ENCODE data around the gene DUSP10. TPM values are rescaled to one million over a fixed set of nuclear protein-coding genes. Genes with fewer than 3 reads are reported as not detected.

The DUSP10 gene
- total RNA-seq, 6 experiments from 2014 or later, result 7.7 to 22.3 (median 16.3) TPM

GRCh38 chr1:221783437-221783836, 41.5 kb upstream of the DUSP10 start:
- H3K9me3 ChIP-seq, result no peaks in the 10 kb centered on the region
- no peak for DNase-seq
- H3K36me3 ChIP-seq, result no peaks in the 10 kb centered on the region
- TF ChIP-seq, protein P1, sequence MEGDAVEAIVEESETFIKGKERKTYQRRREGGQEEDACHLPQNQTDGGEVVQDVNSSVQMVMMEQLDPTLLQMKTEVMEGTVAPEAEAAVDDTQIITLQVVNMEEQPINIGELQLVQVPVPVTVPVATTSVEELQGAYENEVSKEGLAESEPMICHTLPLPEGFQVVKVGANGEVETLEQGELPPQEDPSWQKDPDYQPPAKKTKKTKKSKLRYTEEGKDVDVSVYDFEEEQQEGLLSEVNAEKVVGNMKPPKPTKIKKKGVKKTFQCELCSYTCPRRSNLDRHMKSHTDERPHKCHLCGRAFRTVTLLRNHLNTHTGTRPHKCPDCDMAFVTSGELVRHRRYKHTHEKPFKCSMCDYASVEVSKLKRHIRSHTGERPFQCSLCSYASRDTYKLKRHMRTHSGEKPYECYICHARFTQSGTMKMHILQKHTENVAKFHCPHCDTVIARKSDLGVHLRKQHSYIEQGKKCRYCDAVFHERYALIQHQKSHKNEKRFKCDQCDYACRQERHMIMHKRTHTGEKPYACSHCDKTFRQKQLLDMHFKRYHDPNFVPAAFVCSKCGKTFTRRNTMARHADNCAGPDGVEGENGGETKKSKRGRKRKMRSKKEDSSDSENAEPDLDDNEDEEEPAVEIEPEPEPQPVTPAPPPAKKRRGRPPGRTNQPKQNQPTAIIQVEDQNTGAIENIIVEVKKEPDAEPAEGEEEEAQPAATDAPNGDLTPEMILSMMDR (IDR thresholded peaks at IDR 0.05), result no peak
- no peak for TF ChIP-seq POLR2A (IDR thresholded peaks at IDR 0.05)
- no peaks in the 10 kb centered on the region for H3K27me3 ChIP-seq
- ATAC-seq, result no peak
- no peaks in the 10 kb centered on the region for H3K4me1 ChIP-seq
- no peak overlapping the region for H3K27ac ChIP-seq
- 55% methylated on average over 6 of the region's 6 CpGs for WGBS (ENCODE audit: insufficient coverage, low coverage, low lambda C conversion rate, missing lambda C conversion rate)
- no peak overlapping the region for H3K4me3 ChIP-seq
- intact Hi-C loops (cut with DNase I), result no loop called here

DNA sequence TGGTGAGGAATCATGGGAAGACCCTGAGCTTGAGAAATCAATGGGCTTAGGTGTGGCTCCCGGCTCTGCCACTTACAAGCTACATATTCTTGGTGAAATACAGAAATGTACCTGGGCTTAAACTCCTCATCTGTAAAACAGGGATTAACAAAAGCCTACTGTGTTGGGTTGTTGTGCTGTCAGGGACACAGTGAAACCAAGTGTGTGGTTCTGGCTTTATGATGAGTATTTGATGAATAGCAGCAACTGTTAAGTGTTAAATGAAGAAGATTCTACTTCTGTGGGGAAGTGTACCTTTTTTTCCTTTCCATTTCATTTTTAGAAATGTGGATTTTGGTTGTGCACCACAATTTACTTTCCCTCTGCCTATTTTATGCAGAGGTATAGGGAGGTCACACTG, 41.1 kb upstream of the DUSP10 start:
- DNase-seq (no peak), ATAC-seq (no peak)
- Histone ChIP-seq H3K4me1 (no peaks in the 10 kb centered on the region), H3K27me3 (no peaks in the 10 kb centered on the region), H3K4me3 (no peak overlapping the region), H3K36me3 (no peaks in the 10 kb centered on the region), H3K9me3 (no peaks in the 10 kb centered on the region), H3K27ac (no peak overlapping the region)
- intact Hi-C loops (cut with DNase I), result no loop called here
- no peak for TF ChIP-seq POLR2A (IDR thresholded peaks at IDR 0.05)
- TF ChIP-seq, protein P1 (IDR thresholded peaks at IDR 0.05), result no peak
- 100% methylated on average over 1 of the region's 1 CpG for WGBS (ENCODE audit: insufficient coverage, low coverage, low lambda C conversion rate, missing lambda C conversion rate)

GRCh38 chr1:221782477-221782876, 40.6 kb upstream of the DUSP10 start:
- intact Hi-C loops (cut with DNase I), result no loop called here
- no peak for ATAC-seq
- Histone ChIP-seq H3K9me3 (no peaks in the 10 kb centered on the region), H3K27me3 (no peaks in the 10 kb centered on the region), H3K4me1 (no peaks in the 10 kb centered on the region), H3K27ac (no peak overlapping the region), H3K36me3 (no peaks in the 10 kb centered on the region), H3K4me3 (no peak overlapping the region)
- no peak for DNase-seq
- TF ChIP-seq, protein P1 (IDR thresholded peaks at IDR 0.05), result no peak
- TF ChIP-seq POLR2A (IDR thresholded peaks at IDR 0.05), result no peak
- WGBS (ENCODE audit: insufficient coverage, low coverage, low lambda C conversion rate, missing lambda C conversion rate), result 35% methylated on average over 1 of the region's 2 CpGs

GRCh38 chr1:221781102-221781755, 39.3 kb upstream of the DUSP10 start:
- DNase-seq (peak in 1 of 3 donors; percentile 31), ATAC-seq (peak in 2 of 4 donors; percentile 38 to 68)
- Histone ChIP-seq H3K27me3 (no peaks in the 10 kb centered on the region), H3K4me3 (no peak overlapping the region), H3K4me1 (no peaks in the 10 kb centered on the region), H3K27ac (no peak overlapping the region), H3K9me3 (no peaks in the 10 kb centered on the region), H3K36me3 (no peaks in the 10 kb centered on the region)
- intact Hi-C loops (cut with DNase I), result no loop called here
- no peak for TF ChIP-seq POLR2A (IDR thresholded peaks at IDR 0.05)
- TF ChIP-seq, protein P1 (IDR thresholded peaks at IDR 0.05), result no peak
- 66% methylated on average over 7 of the region's 7 CpGs for WGBS (ENCODE audit: insufficient coverage, low coverage, low lambda C conversion rate, missing lambda C conversion rate)
